SK-N-SH (cell line): ENCODE results near the gene FMNL2. TPM values are rescaled to one million over a fixed set of nuclear protein-coding genes. Genes with fewer than 3 reads are reported as not detected.

Experiments used
- CTCF ChIA-PET: fragments of 300-600, 350-600 bp; formaldehyde crosslinking; extraction: SDS; loops from one replicate; lab custom pipeline; 2021; lab: Yijun Ruan, JAX
- POLR2A ChIA-PET: fragments of 350-600 bp; sonication (Branson Sonifier 250); formaldehyde crosslinking; extraction: SDS; loops from one replicate; lab custom pipeline; 2020; ENCODE audit warnings: antibody characterized with exemption, inconsistent platforms; lab: Yijun Ruan, JAX
- DNase-seq: peaks from one replicate; pipeline ENCODE4 v3.0.0; 2012
- H2AFZ ChIP-seq: fragments of 200-600 bp; sonication (generic); 2 replicates; pipeline ENCODE4 v1.8.1; 2016; ENCODE audit warnings: antibody characterized with exemption, mild to moderate bottlenecking, low read depth
- H3F3A ChIP-seq: fragments of 200-600 bp; sonication (generic); replicated peaks from 2 replicates; pipeline ENCODE3; 2016; ENCODE audit warnings: antibody characterized with exemption, mild to moderate bottlenecking; ENCODE audit not compliant: insufficient read depth
- H3K27ac ChIP-seq, 2 experiments: fragments of 200-500 bp in 1 of 2; fragments of 200-600 bp in 1 of 2; sonication (Bioruptor generic) in 1 of 2; sonication (generic), shearing (Covaris generic) in 1 of 2; 2 replicates each; pipeline versions ENCODE4 v1.5.1 to v1.6.1; 2014 to 2016; ENCODE audit warnings: low read depth in 2 of 2, inconsistent platforms in 1 of 2, low read length in 1 of 2, mild to moderate bottlenecking in 1 of 2, mixed read lengths in 1 of 2
- H3K27me3 ChIP-seq: fragments of 200-600 bp; sonication (generic), shearing (Covaris generic); 2 replicates; pipeline ENCODE4 v1.6.1; 2016; ENCODE audit warnings: mixed run types; ENCODE audit not compliant: insufficient read depth
- H3K36me3 ChIP-seq, 2 experiments: fragments of 200-500 bp in 1 of 2; fragments of 200-600 bp in 1 of 2; sonication (Bioruptor generic) in 1 of 2; sonication (generic) in 1 of 2; replicated peaks in 1 of 2; 2 replicates each; pipeline versions ENCODE3 to v1.5.1; 2014 to 2016; ENCODE audit warnings: low read length in 1 of 2, mild to moderate bottlenecking in 1 of 2; ENCODE audit not compliant: insufficient read depth in 2 of 2, control insufficient read depth in 1 of 2
- H3K4me1 ChIP-seq, 2 experiments: fragments of 200-500 bp in 1 of 2; fragments of 200-600 bp in 1 of 2; sonication (Bioruptor generic) in 1 of 2; sonication (generic), shearing (Covaris generic) in 1 of 2; 2 replicates each; pipeline versions ENCODE4 v1.5.1 to v1.6.1; 2014 to 2016; ENCODE audit warnings: low read depth in 1 of 2, low read length in 1 of 2, mixed run types in 1 of 2; ENCODE audit not compliant: insufficient read depth in 2 of 2, control insufficient read depth in 1 of 2
- H3K4me2 ChIP-seq: fragments of 200-600 bp; sonication (generic), shearing (Covaris generic); 2 replicates; pipeline ENCODE4 v1.6.1; 2017; ENCODE audit warnings: mixed run types
- H3K4me3 ChIP-seq, 2 experiments: fragments of 200-500 bp in 1 of 2; fragments of 200-600 bp in 1 of 2; sonication (Bioruptor generic) in 1 of 2; sonication (generic), shearing (Covaris generic) in 1 of 2; 2 replicates each; pipeline versions ENCODE4 v1.5.1 to v1.8.1; 2014 to 2016; ENCODE audit warnings: low read depth in 2 of 2, inconsistent platforms in 1 of 2, low read length in 1 of 2, mild to moderate bottlenecking in 1 of 2, mixed read lengths in 1 of 2, moderate library complexity in 1 of 2
- H3K79me2 ChIP-seq: fragments of 200-600 bp; sonication (generic); 2 replicates; pipeline ENCODE4 v1.8.1; 2017; ENCODE audit warnings: mild to moderate bottlenecking; ENCODE audit not compliant: insufficient read depth
- H3K9ac ChIP-seq: fragments of 200-600 bp; sonication (generic); 2 replicates; pipeline ENCODE4 v1.6.1; 2017; ENCODE audit warnings: mixed run types
- H3K9me2 ChIP-seq: fragments of 200-600 bp; sonication (generic); 2 replicates; pipeline ENCODE4 v1.6.1; 2017; ENCODE audit warnings: mixed run types
- H3K9me3 ChIP-seq: fragments of 200-600 bp; sonication (generic); 2 replicates; pipeline ENCODE4 v1.6.1; 2017; ENCODE audit warnings: mixed run types, mild to moderate bottlenecking, moderate library complexity
- H4K20me1 ChIP-seq: fragments of 200-600 bp; sonication (generic); 2 replicates; pipeline ENCODE4 v1.6.1; 2017; ENCODE audit warnings: mild to moderate bottlenecking, mixed run types; ENCODE audit not compliant: insufficient read depth
- FOXJ3 ChIP-seq: sonication (generic); formaldehyde crosslinking; IDR thresholded peaks from 2 replicates; pipeline ENCODE4 v1.5.1; 2020; ENCODE audit warnings: mild to moderate bottlenecking, missing genetic modification reagents
- GATA2 ChIP-seq: sonication (generic); formaldehyde crosslinking; IDR thresholded peaks from 2 replicates; pipeline ENCODE4 v1.5.0; 2020; ENCODE audit warnings: mild to moderate bottlenecking, missing genetic modification reagents
- JUND ChIP-seq: IDR thresholded peaks from 2 replicates; pipeline ENCODE4 v1.4.0; 2012
- MEF2A ChIP-seq: IDR thresholded peaks from 2 replicates; pipeline ENCODE4 v1.4.0; 2012; ENCODE audit warnings: low read depth, borderline replicate concordance
- POLR2AphosphoS5 ChIP-seq: IDR thresholded peaks from 2 replicates; pipeline ENCODE4 v1.6.1; 2012; ENCODE audit warnings: low read depth, low read length
- RFX5 ChIP-seq: IDR thresholded peaks from 2 replicates; pipeline ENCODE4 v1.6.1; 2012; ENCODE audit warnings: mild to moderate bottlenecking, improper control_type of control experiment, low read length
- TAF1 ChIP-seq: IDR thresholded peaks from 2 replicates; pipeline ENCODE4 v1.6.1; 2012; ENCODE audit warnings: low read depth, mild to moderate bottlenecking, low read length, moderate library complexity, borderline replicate concordance
- TEAD4 ChIP-seq: IDR thresholded peaks from 2 replicates; pipeline ENCODE4 v1.4.0; 2012; ENCODE audit warnings: mild to moderate bottlenecking, borderline replicate concordance; ENCODE audit not compliant: insufficient read depth
- YY1 ChIP-seq: IDR thresholded peaks from 2 replicates; pipeline ENCODE4 v1.4.0; 2012; ENCODE audit warnings: low read depth, mild to moderate bottlenecking
- WGBS: methylation state at CpG from one replicate; pipeline ENCODE4 v1.1.6; 2017; ENCODE audit warnings: low lambda C conversion rate; 5-methylcytosine and 5-hydroxymethylcytosine counted together
- polyA plus RNA-seq, 3 experiments: library from polyadenylated mRNA; depleted of rRNA; stranded (reverse); fragments of >200 nt; gene quantifications; 2 replicates each; pipeline ENCODE4 v1.2.3, GENCODE V29; 2012
- TF ChIP-seq, protein P1 (sequence below): IDR thresholded peaks from 2 replicates; pipeline ENCODE4 v1.4.0; 2012; ENCODE audit warnings: low read depth, borderline replicate concordance

Gene FMNL2
- polyA plus RNA-seq, 1 of the 3 experiments (the other 2 are of a cell fraction): 14.5 TPM

GRCh38 chr2:152452256-152452973 lies 117.4 kb downstream of the FMNL2 start:
- CTCF ChIA-PET: interaction anchor here (1.5 kb wide), 1 partner anchor 32 kb away, joined by 3 read pairs; no protein-coding TSS in a partner anchor
- no peak overlapping the region for H3K4me2 ChIP-seq
- H2AFZ ChIP-seq: no peak overlapping the region
- H3K4me1 ChIP-seq: no peaks in the 10 kb centered on the region
- no peaks in the 10 kb centered on the region for H3K36me3 ChIP-seq
- no peak overlapping the region for H3K4me3 ChIP-seq
- no peaks in the 10 kb centered on the region for H3K27me3 ChIP-seq
- no peak for TF ChIP-seq MEF2A
- no peak for TF ChIP-seq YY1
- TF ChIP-seq TAF1: no peak
- TF ChIP-seq GATA2 (CRISPR knock-in tag): no peak
- TF ChIP-seq POLR2AphosphoS5: no peak
- TF ChIP-seq, protein P1, sequence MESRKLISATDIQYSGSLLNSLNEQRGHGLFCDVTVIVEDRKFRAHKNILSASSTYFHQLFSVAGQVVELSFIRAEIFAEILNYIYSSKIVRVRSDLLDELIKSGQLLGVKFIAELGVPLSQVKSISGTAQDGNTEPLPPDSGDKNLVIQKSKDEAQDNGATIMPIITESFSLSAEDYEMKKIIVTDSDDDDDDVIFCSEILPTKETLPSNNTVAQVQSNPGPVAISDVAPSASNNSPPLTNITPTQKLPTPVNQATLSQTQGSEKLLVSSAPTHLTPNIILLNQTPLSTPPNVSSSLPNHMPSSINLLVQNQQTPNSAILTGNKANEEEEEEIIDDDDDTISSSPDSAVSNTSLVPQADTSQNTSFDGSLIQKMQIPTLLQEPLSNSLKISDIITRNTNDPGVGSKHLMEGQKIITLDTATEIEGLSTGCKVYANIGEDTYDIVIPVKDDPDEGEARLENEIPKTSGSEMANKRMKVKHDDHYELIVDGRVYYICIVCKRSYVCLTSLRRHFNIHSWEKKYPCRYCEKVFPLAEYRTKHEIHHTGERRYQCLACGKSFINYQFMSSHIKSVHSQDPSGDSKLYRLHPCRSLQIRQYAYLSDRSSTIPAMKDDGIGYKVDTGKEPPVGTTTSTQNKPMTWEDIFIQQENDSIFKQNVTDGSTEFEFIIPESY: no peak
- TF ChIP-seq RFX5: no peak
- TF ChIP-seq JUND: no peak
- no peak for TF ChIP-seq FOXJ3
- 93% methylated on average over 13 of the region's 13 CpGs for WGBS
- H3F3A ChIP-seq: no peaks in the 10 kb centered on the region
- H3K79me2 ChIP-seq: peaks cover 16% of the 10 kb centered on the region
- H3K9ac ChIP-seq: no peak overlapping the region
- H3K27ac ChIP-seq: no peak overlapping the region
- peaks cover 6% of the 10 kb centered on the region; the same call in 1 of the 2 replicates for H4K20me1 ChIP-seq
- no peaks in the 10 kb centered on the region for H3K9me3 ChIP-seq
- POLR2A ChIA-PET: no interaction called here
- DNase-seq: no peak
- no peaks in the 10 kb centered on the region for H3K9me2 ChIP-seq

DNA sequence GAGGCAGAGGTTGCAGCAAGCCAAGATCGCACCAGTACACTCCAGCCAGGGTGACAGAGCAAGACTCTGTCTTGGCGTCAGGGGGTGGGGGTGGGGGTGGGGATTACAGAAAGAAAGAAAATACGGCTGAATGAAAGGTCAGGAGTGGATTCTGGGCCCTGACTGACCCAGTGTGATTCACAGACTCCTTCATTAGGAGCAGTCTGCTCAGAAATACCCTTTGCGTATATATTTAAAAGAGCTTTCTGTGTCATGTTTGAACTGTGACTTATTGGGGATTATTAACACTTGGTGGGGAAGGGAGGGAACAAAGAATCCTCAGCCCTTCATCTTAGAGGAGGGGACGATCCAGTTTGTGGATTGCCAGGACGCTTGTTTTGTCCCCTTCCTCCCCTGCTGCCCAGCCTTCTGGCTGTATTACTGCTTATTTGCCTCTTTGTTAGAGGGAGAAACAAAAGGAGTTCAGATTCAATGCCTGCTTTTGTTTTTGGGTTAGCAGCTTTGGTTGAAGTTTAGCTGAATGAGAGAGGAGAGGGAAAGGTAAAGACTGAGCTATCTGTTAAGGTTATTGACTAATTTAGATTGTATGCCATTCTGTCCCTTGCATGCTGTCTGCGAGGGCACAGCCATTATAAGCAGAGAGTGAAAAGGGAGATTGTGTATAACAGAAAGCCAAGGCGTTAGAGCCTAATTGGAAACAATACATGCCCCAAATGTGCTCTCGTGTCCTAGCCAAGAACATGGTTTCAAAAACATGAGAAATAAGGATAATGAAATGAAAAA lies 118.3 kb downstream of the FMNL2 start:
- WGBS: 96% methylated on average over 9 of the region's 9 CpGs
- Histone ChIP-seq H3K4me2 (no peak overlapping the region), H3K4me1 (no peaks in the 10 kb centered on the region), H3K36me3 (no peaks in the 10 kb centered on the region), H3K9me2 (no peaks in the 10 kb centered on the region), H3K9ac (no peak overlapping the region), H3K9me3 (no peaks in the 10 kb centered on the region), H3K27me3 (no peaks in the 10 kb centered on the region), H3K27ac (no peak overlapping the region), H2AFZ (no peak overlapping the region), H3K4me3 (no peak overlapping the region), H3K79me2 (peaks cover 8% of the 10 kb centered on the region), H3F3A (no peaks in the 10 kb centered on the region), H4K20me1 (peaks cover 3% of the 10 kb centered on the region; the same call in 1 of the 2 replicates)
- CTCF ChIA-PET: interaction anchor here (1.5 kb wide), 1 partner anchor 32 kb away, joined by 3 read pairs; no protein-coding TSS in a partner anchor
- DNase-seq: no peak
- POLR2A ChIA-PET: no interaction called here
- no peak for TF ChIP-seq JUND
- no peak for TF ChIP-seq TEAD4
